Stimulated activated naive CD8-positive, alpha-beta T cell treated with anti-CD3 and anti-CD28 coated beads, Interleukin-15, Interleukin-2, amounts not matched to agents 100 U/mL and 50 U/mL, for 24 hours (primary cell): ENCODE data around the gene UBE2D4.
A peak's percentile ranks its signal among the peaks of the same experiment; 100 is the strongest.
"Not testable (repeated sequence)": the region's sequence is repeated elsewhere in the genome, so short reads cannot be mapped to it uniquely, and the experiment has no call there.

Source experiments
- ATAC-seq: fragments of 150-1000 bp; cut with Tn5 transposase; one replicate; pipeline ENCODE4 v1.10.0; 2021
- DNase-seq: peaks from one replicate; pipeline ENCODE4 v3.0.0; 2021

UBE2D4 gene

DNA sequence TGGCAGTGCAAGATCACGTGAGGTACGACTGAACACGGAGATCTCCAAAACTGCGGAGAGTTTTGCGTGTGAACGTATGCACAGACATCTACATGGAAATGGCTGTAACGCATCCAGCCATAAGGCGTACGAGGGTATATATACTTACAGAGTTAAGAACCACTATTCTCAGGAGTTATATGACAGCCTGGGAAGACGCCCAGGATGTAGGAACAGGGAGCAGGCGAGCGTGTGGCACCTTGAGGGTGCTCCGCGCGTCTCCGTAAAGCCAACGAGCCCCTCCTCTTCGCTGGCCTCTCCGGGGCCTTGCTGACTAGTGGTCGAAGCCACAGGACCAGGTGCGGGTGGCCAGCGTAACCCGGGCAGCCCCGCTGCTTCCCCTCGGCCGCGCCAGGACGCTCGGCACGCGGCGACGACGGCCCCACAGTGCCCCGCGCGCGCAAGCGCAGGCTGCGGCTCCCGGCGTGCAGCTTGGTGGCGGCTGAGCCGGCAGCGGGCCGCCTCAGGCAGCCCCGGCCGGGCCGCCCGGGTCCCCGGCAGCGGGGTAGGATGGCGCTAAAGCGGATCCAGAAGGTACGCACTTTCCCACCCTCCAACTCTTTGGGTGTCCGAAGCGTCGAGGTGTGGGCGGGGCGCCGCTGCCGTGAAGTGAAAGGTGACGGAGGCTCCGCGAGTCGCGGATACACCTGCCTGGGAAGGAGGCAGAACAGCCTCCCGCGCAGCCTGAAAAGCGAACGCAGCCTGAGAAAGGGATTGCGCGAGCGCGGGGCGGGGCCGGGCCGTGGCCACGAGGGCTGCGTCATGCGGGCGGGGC is at the start of gene UBE2D4:
UBE2D4 (plus strand) TSS at position 453 of the 814 bp plus-strand sequence; CDS start at position 550, 97 bp downstream.
- ATAC-seq (peak; percentile 95), DNase-seq (peak; percentile 93)

DNA sequence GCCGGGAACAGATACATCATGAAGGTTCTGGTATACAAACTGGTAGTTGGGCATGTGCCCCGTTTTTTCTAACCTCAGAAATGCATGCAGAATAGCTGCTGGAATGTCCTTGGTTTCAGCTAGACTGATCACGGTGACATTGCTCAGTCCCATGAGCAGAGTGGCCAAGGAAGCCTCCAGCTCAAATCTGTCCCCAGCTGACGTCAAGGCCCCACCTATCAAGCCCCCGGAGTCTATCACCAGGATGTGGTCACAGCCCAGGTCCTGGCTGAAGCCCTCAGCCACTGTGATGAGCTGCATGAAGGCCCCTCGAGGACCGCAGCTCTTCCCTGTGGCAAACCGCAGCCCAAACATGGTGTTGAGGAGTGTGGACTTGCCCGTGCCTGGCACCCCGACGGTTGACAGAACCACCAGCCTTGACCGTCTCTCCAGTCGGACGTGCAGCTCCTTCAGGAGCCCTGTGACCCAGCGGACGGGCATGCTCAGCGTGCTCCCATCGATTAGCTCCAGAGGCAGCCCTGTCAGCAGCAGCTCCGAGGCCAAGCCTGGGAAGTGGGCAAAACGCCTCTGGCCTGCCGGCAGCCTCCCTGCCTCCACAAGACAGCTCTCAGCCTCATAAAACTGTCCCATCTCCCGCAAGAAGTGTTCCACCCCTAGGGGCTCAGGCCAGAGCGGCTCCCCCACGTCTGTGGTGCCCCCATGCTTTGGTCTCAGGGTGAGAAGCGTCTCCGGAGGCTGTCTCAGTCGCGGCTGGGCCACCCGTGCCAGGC is 49.1 kb upstream of the UBE2D4 start:
- DNase-seq (no peak), ATAC-seq (no peak)

- ATAC-seq: no peak
Measured at GRCh38 chr7:43877968-43878864, 48.0 kb upstream of the UBE2D4 start.

GRCh38 chr7:43878867-43879266 is 47.4 kb upstream of the UBE2D4 start:
- ATAC-seq (no peak), DNase-seq (no peak)

More at GRCh38 chr7:43877968-43878864, 48.0 kb upstream of the UBE2D4 start:
- no peak for DNase-seq

GRCh38 chr7:43879477-43879876 is 46.8 kb upstream of the UBE2D4 start:
- ATAC-seq (no peak), DNase-seq (no peak)

DNA sequence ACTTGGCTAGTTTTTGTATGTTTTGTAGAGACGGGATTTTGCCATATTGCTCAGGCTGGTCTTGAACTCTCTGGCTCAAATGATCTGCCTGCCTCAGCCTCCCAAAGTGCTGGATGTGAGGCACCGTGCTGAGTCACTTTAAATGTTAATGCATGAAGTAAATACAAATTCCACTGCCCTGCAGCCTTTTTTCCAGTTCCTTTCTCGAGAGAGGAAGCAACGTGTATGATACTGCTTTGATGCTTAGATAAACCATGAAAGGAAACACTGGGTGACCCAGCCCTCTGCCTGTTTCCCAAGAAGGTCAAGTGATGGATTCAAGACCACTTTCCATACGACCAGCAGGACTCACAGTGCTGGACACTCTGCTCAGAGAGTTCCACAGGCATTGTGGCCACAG is 45.6 kb upstream of the UBE2D4 start:
- DNase-seq (no peak), ATAC-seq (no peak)

GRCh38 chr7:43884209-43884608 is 42.0 kb upstream of the UBE2D4 start:
- DNase-seq (no peak), ATAC-seq (no peak)

DNA sequence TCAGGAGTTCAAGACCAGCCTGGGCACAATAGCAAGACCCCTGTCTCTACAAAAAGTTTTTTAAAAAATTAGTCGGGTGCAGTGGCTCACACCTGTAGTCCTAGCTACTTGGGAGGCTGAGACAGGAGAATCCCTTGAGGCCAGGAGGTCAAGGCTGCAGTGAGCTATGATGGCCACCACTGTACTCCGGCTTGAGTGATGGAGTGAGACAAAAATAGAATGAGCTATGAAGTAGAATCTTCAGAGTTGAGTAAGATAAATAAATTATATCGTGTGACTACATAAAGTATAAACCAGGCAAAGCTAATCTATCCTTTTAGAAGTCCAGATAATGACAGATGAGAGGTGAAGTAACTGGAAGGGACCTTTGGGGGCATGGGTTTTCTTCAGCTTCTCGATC is 41.6 kb upstream of the UBE2D4 start:
- ATAC-seq (no peak), DNase-seq (no peak)

DNA sequence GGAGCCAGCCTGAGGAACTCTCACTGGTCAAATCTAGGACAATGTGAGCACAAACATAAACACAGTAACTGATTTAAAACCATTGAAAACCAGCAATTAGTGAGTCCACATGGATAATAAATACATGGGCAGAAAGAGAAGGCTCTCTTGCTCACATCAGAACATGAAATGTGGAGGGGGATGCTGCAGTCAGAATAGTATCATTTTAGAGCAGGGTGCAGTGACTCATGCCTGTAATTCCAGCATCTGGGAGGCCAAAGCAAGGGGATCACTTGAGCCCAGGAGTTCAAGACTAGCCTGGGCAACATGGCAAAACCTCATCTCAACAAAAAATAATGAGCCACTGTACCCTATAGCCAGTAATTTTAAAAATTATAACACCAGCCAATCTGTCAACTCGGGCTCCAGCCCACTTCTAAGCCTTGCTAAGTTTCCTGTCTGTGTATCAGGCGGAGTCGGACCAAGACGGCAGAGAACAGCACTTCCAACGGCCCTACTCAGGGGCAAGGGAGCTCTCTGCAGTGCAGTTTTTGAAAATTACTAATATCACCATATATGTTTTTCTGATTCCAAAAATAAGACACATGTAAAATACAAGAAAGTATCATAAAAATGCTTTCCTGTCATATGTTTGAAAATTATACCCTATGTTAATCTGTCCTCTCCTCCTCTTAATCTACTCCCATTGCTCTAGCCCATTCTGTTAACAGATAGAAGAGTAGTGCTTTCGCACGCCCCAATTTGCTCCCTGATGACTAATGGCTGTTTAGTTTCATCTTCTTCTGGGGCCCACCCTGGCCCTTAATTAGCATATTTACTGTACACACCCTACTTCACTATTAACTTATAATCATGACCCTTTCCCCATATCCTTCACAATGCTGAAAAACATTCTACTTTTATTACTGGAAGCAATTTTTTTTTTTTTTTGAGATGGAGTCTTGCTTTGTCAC is 37.0 kb upstream of the UBE2D4 start:
- DNase-seq (no peak), ATAC-seq (peak; percentile 75)

DNA sequence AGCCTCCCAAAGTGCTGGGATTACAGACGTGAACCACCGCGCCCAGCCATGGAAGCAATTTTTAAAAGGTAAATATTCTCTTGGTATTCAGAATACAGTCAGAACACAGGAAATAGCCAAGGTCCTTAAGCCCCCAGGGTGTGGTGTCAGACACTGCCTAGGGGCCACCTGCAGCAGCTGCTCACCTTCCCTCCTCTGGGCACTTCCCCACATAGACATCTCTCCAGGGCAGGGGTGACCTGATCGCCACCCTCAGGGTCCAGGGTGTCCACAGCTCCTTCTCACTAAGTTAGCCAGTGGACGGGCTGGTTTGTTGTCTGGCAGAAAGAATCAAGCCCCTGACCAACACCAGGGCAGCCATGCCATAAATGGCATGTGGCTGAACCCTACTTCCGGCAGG is 35.8 kb upstream of the UBE2D4 start:
- DNase-seq: no peak
- no peak for ATAC-seq

DNA sequence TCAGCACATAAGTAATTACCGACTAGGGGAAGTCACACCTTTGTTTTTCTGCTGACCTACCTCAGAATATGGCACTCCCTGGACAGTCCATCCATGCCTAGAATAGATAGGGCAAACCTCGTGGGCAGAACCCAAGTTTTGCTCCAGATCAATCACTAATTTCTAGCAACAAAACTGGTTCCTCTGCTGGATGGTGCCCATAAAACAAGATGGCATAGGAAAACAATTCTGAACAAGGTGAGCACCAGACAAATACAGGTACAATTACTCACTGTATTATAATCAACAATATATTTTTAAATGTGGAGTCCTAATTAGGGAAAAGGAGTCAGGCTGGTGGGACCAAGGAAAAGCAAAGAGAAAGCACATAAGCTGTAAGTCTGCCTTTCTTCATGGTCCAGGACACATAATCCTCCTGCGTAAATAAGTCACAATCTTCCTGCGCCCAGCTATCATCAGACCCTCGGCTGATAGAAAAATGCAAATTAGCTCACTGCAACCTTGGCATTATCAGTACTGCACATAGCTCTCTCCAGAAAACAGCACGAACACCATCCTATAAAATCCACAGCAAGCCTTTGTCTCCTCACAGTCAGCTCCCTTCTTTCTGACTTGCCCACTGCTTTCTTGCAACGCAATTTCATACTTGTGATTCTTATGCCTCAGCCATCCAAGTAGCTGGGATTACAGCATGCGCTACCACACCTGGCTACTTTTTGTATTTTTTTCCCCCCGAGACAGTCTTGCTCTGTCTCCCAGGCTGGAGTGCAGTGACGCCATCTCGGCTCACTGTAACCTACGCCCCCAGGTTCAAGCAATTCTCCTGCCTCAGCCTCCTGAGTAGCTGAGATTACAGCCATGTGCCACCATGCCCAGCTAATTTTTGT is 34.9 kb upstream of the UBE2D4 start:
- ATAC-seq: no peak
- DNase-seq: no peak

- no peak for ATAC-seq
- no peak for DNase-seq
Measured at GRCh38 chr7:43895847-43896415, 30.3 kb upstream of the UBE2D4 start.

GRCh38 chr7:43898571-43898970 is 27.7 kb upstream of the UBE2D4 start:
- ATAC-seq, DNase-seq: not testable (repeated sequence)

DNA sequence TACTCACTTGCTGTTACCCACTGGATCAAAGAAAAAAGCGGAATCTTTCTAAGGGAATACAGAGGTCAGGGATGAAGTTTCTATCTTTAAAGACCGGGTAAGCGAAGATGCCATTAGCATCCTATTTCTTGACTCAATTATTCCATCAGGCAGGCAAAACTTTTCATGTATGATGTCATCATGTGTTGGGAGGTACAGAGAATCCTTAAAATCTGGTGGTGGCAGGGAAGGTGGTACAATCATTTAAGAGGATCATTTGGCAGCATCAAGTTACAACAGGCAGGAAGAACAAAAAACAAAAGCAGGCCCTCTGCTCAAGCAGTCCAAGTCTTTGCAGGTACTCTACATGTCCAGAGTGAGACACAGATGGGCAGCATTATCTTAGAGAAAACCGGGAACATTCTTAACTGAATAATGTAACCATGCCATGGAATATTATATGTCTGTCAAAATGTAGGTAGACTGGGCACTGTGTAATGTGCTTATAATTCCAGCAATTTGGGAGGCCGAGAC is 23.6 kb upstream of the UBE2D4 start:
- no peak for ATAC-seq

DNA sequence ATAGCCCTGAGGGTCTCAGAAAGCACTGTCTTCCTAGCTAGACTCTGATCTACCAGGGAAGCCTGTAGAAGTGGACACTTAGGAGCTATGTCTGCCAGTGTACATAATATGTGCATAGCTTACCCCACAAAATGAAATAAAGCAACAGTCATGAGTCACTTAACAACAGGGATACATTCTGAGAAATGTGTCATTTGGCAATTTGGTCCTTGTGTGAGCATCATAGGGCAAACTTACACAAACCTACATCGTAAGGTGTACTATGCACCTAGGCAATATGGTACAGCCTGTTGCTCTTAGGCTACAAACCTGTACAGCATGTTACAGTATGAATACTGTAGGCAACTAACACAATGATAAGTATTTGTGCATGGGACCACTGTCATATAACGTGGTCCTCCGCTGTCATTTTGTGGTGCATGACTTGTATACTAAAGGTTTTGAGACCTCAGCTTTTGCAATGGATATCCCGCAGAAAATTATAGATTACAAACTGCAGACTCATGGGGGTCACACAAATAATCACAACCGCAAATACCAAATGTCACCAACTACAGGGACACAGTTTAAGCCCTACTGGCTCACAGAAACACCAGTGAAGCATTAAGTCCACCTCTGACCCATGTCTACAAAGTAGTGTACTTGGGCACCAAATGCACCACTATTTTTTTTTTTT is 21.6 kb upstream of the UBE2D4 start:
- ATAC-seq (peak; percentile 40), DNase-seq (no peak)

More for the DNA sequence above, 23.6 kb upstream of the UBE2D4 start:
- no peak for DNase-seq

DNA sequence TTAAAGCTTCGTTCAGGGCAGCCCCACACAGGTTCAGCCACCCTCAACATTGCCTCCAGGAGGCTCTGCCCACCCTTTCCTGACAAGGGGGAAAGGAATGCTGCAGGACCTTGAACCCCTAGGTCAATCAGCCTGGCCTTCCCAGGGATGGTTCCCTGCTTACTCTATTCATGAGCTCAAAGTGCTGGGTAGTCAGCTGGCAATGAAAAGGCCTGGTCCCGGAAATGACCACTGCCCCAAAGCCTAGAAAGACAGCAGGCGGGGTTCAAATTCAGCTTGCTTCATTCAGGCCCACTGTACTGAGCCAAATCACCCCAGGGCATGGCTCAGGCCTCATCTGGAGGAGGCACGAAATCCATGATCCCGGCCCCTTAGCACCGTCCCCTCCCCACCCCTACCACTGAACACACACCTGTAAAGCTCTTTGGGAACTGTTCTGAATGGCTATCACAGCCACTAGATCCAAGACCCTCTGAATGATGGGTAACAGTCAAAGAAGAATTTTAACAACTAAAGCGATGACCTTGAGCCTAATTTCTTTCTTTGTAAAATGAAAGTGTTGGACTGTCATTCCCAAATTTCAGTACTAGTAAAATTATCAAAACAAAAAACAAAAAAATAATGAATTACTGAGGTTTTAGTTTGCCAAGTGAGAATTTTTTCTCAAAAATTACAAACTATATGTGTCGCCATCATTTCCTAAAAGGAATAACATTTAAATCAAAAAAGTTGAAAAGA is 20.9 kb upstream of the UBE2D4 start:
- ATAC-seq (no peak), DNase-seq (no peak)

GRCh38 chr7:43905956-43906330 is 20.3 kb upstream of the UBE2D4 start:
- peak; percentile 35 for DNase-seq
- peak; percentile 32 for ATAC-seq

- peak; percentile 67 for DNase-seq
Measured at GRCh38 chr7:43906331-43907010, 19.8 kb upstream of the UBE2D4 start, which contains the start of gene URGCP. Gene URGCP, minus strand, starts transcription at chr7:43906596. Its CDS starts 21 bp downstream, at chr7:43906575.

More at GRCh38 chr7:43906331-43907010, 19.8 kb upstream of the UBE2D4 start, which contains the start of gene URGCP:
- ATAC-seq: peak; percentile 85
